PFSK-1 (cell line): ENCODE data around the gene SERPINA10.

ENCODE experiments used
- FOXP2 ChIP-seq: optimal IDR thresholded peaks from 2 replicates; pipeline ENCODE3; 2011; ENCODE audit warnings: borderline replicate concordance, control low read depth, inconsistent platforms; ENCODE audit not compliant: insufficient read depth; ENCODE audit errors: extremely low read length, extremely low read depth
- SIN3A ChIP-seq: IDR thresholded peaks from 2 replicates; pipeline ENCODE4 v1.6.1; 2012; ENCODE audit warnings: mild to moderate bottlenecking, low read length, moderate library complexity, borderline replicate concordance; ENCODE audit not compliant: insufficient read depth
- TAF1 ChIP-seq: IDR thresholded peaks from 2 replicates; pipeline ENCODE4 v1.6.1; 2012; ENCODE audit warnings: low read length, control low read depth, borderline replicate concordance; ENCODE audit not compliant: insufficient read depth

DNA sequence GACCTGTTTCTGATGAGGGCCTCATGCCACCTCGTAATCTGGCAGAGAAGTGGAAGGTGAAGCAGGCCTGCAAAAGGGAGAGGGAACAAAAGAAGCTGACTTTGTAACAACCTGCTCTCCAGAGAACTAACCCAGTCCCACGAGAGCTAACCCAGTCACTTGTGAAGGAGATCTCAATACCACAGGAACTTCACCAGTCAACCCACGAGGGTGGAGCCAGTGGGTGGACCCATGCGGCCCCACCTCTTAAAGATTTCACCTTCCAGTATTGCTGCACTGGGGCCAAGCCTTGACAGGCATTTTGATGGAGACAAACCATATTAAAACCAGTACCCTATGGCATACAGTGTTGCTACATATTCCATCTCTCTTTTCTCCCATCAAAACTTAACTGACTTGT, 55.1 kb downstream of the SERPINA10 start:
- TF ChIP-seq FOXP2 (no peak), SIN3A (no peak), TAF1 (no peak)
